Measurements from ENCODE around the gene OAS2.

Gene OAS2

DNA sequence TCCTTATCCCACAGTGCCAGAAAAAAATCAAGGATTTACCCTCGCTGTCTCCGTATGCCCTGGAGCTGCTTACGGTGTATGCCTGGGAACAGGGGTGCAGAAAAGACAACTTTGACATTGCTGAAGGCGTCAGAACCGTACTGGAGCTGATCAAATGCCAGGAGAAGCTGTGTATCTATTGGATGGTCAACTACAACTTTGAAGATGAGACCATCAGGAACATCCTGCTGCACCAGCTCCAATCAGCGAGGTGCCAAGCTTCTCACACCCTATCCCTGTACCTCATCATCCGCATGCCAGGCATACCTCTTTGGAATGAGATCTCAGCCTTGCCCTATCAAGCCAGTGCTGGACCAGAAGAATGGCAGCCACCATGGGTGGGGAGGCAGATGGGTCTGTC, 19.2 kb downstream of the OAS2 start:
- Histone ChIP-seq H3K23ac (ENCODE audit: low read length) (no peak overlapping the region), H3K4me2 (ENCODE audit: low read length) (no peak overlapping the region), H3K79me1 (ENCODE audit: low read length) (no peaks in the 10 kb centered on the region), H4K5ac (ENCODE audit: low read length) (no peak overlapping the region), H2BK5ac (ENCODE audit: low read length) (no peak overlapping the region), H3K4me1 (ENCODE audit: control insufficient read depth, low read depth, low read length) (no peaks in the 10 kb centered on the region), H3K4ac (ENCODE audit: low read depth, low read length) (no peak overlapping the region), H2BK120ac (ENCODE audit: low read depth, low read length) (no peak overlapping the region), H3K79me2 (ENCODE audit: control insufficient read depth, insufficient read depth, low read length) (no peaks in the 10 kb centered on the region), H2AK5ac (ENCODE audit: low read length) (no peak overlapping the region), H3K18ac (ENCODE audit: low read length) (no peak overlapping the region), H2BK15ac (replicated peaks; ENCODE audit: low read depth) (no peak overlapping the region), H4K8ac (ENCODE audit: low read depth, low read length) (no peak overlapping the region), H3K27me3 (ENCODE audit: insufficient read depth, low read length, poor library complexity) (no peaks in the 10 kb centered on the region), H3K9ac (ENCODE audit: low read length) (no peak overlapping the region), H3K56ac (ENCODE audit: low read length) (no peak overlapping the region), H3K27ac (ENCODE audit: low read depth, low read length) (no peak overlapping the region), H3K4me3 (ENCODE audit: low read length) (no peak overlapping the region), H3K36me3 (ENCODE audit: control insufficient read depth, insufficient read depth, low read length) (no peaks in the 10 kb centered on the region)
- DNase-seq: no peak
- no CpG with 5 or more reads among the region's 7 CpGs for WGBS (ENCODE audit: extremely low coverage, insufficient coverage, low lambda C conversion rate)

DNA sequence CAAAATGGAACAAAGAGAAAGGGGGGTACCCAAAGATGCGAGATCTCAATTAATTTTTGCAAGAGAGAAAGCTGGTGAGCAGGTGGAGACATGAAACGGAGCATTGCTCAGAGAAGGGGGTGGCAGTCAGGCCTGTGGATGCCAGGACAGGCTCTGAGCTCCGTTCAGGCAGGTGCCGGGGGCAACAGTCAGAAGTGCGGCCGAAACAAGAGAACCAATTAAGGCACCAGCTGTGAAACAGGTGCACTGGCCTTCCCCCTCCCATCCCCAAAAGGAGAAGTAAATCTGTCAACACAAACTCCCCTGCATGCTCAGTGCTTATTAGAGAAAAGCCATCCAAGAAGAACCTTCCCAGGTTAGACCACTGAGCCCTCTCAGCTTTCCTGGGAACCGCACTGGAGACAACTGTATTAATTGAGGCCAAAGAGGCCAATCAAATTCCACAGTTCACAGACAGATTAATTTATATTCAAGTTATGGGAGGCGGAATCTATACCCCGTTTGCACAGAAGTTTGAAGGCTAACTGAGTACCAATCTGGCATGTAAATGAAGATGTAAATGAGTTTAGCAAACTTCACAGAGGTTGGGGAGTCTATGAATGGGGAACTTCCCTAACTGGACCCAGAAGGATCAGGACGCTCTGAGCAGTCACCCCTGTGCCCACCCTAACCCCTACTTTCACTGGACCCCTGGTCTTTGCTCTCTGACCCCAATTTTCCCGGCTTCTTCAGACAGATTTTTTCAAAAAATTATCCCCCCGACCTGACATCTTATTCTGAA, 20.9 kb downstream of the OAS2 start:
- H3K9ac ChIP-seq (ENCODE audit: low read length): no peak overlapping the region
- no CpG with 5 or more reads among the region's 12 CpGs for WGBS (ENCODE audit: extremely low coverage, insufficient coverage, low lambda C conversion rate)
- no peak overlapping the region for H2AK5ac ChIP-seq (ENCODE audit: low read length)
- no peaks in the 10 kb centered on the region for H3K36me3 ChIP-seq (ENCODE audit: control insufficient read depth, insufficient read depth, low read length)
- no peaks in the 10 kb centered on the region for H3K27me3 ChIP-seq (ENCODE audit: insufficient read depth, low read length, poor library complexity)
- DNase-seq: no peak
- H2BK120ac ChIP-seq (ENCODE audit: low read depth, low read length): no peak overlapping the region
- no peak overlapping the region for H3K27ac ChIP-seq (ENCODE audit: low read depth, low read length)
- H3K4me3 ChIP-seq (ENCODE audit: low read length): no peak overlapping the region
- H2BK5ac ChIP-seq (ENCODE audit: low read length): no peak overlapping the region
- H3K23ac ChIP-seq (ENCODE audit: low read length): no peak overlapping the region
- H3K4me1 ChIP-seq (ENCODE audit: control insufficient read depth, low read depth, low read length): no peaks in the 10 kb centered on the region
- H4K5ac ChIP-seq (ENCODE audit: low read length): no peak overlapping the region
- H3K56ac ChIP-seq (ENCODE audit: low read length): no peak overlapping the region
- H3K4ac ChIP-seq (ENCODE audit: low read depth, low read length): no peak overlapping the region
- H3K79me1 ChIP-seq (ENCODE audit: low read length): no peaks in the 10 kb centered on the region
- H3K18ac ChIP-seq (ENCODE audit: low read length): no peak overlapping the region
- no peak overlapping the region for H4K8ac ChIP-seq (ENCODE audit: low read depth, low read length)
- H2BK15ac ChIP-seq (replicated peaks; ENCODE audit: low read depth): no peak overlapping the region
- H3K79me2 ChIP-seq (ENCODE audit: control insufficient read depth, insufficient read depth, low read length): no peaks in the 10 kb centered on the region
- no peak overlapping the region for H3K4me2 ChIP-seq (ENCODE audit: low read length)

- no peak overlapping the region for H3K4ac ChIP-seq (ENCODE audit: low read depth, low read length)
- H3K4me1 ChIP-seq (ENCODE audit: control insufficient read depth, low read depth, low read length): no peaks in the 10 kb centered on the region
- no peaks in the 10 kb centered on the region for H3K36me3 ChIP-seq (ENCODE audit: control insufficient read depth, insufficient read depth, low read length)
- no peak overlapping the region for H2BK5ac ChIP-seq (ENCODE audit: low read length)
- no peak overlapping the region for H3K23ac ChIP-seq (ENCODE audit: low read length)
- H3K27me3 ChIP-seq (ENCODE audit: insufficient read depth, low read length, poor library complexity): no peaks in the 10 kb centered on the region
- H4K8ac ChIP-seq (ENCODE audit: low read depth, low read length): no peak overlapping the region
- H3K79me1 ChIP-seq (ENCODE audit: low read length): no peaks in the 10 kb centered on the region
- H3K4me2 ChIP-seq (ENCODE audit: low read length): no peak overlapping the region
- H3K56ac ChIP-seq (ENCODE audit: low read length): no peak overlapping the region
- H3K9ac ChIP-seq (ENCODE audit: low read length): no peak overlapping the region
- H2BK15ac ChIP-seq (replicated peaks; ENCODE audit: low read depth): no peak overlapping the region
- no peak overlapping the region for H3K27ac ChIP-seq (ENCODE audit: low read depth, low read length)
- DNase-seq: no peak
- H3K18ac ChIP-seq (ENCODE audit: low read length): no peak overlapping the region
- no peak overlapping the region for H2BK120ac ChIP-seq (ENCODE audit: low read depth, low read length)
- H3K79me2 ChIP-seq (ENCODE audit: control insufficient read depth, insufficient read depth, low read length): no peaks in the 10 kb centered on the region
- no CpG with 5 or more reads among the region's 6 CpGs for WGBS (ENCODE audit: extremely low coverage, insufficient coverage, low lambda C conversion rate)
- no peak overlapping the region for H2AK5ac ChIP-seq (ENCODE audit: low read length)
- H3K4me3 ChIP-seq (ENCODE audit: low read length): no peak overlapping the region
- H4K5ac ChIP-seq (ENCODE audit: low read length): no peak overlapping the region
These were observed 22.1 kb downstream of the OAS2 start for GRCh38 chr12:113000433-113000832.

DNA sequence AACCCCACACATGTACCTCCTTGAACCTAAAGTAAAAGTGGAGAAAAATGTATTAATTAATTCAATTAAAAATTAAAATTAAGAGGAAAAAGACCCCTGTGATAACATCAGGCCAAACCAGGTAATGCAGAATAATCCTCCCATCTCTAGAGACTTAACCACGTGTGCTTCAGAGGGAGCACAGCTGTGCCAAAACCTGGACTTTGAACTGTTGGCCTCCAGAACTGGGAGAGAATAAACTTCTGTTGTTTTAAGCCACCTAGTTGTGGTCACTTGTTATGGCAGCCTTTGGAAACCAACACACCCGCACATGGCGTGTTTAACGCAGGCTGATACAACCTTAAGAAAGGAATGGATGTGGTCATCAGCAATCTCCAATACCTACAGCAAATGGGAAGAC, 23.8 kb downstream of the OAS2 start:
- H3K4ac ChIP-seq (ENCODE audit: low read depth, low read length): no peak overlapping the region
- no peak overlapping the region for H3K4me2 ChIP-seq (ENCODE audit: low read length)
- no peaks in the 10 kb centered on the region for H3K36me3 ChIP-seq (ENCODE audit: control insufficient read depth, insufficient read depth, low read length)

DNA sequence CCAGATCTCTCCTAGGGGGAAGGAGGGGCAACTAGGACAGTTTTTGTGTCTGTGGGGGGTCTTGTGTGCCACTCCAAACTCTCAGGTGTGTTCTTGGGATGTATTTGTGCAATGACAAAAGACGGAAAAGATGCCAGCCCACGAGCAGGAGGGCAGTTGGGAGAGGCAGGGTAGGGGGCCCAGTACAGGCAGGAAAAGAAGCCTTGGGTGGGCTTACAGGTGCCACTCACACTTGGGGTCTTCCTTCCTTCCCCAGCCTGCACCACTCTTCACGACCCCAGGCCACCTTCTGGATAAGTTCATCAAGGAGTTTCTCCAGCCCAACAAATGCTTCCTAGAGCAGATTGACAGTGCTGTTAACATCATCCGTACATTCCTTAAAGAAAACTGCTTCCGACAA, 24.4 kb downstream of the OAS2 start:
- no CpG with 5 or more reads among the region's 5 CpGs for WGBS (ENCODE audit: extremely low coverage, insufficient coverage, low lambda C conversion rate)
- Histone ChIP-seq H4K8ac (ENCODE audit: low read depth, low read length) (no peak overlapping the region), H3K4me1 (ENCODE audit: control insufficient read depth, low read depth, low read length) (no peaks in the 10 kb centered on the region), H2BK5ac (ENCODE audit: low read length) (no peak overlapping the region), H3K27me3 (ENCODE audit: insufficient read depth, low read length, poor library complexity) (no peaks in the 10 kb centered on the region), H4K5ac (ENCODE audit: low read length) (no peak overlapping the region), H3K79me2 (ENCODE audit: control insufficient read depth, insufficient read depth, low read length) (no peaks in the 10 kb centered on the region), H2BK120ac (ENCODE audit: low read depth, low read length) (no peak overlapping the region), H3K23ac (ENCODE audit: low read length) (no peak overlapping the region), H3K4me3 (ENCODE audit: low read length) (no peak overlapping the region), H2AK5ac (ENCODE audit: low read length) (no peak overlapping the region), H3K4ac (ENCODE audit: low read depth, low read length) (no peak overlapping the region), H3K18ac (ENCODE audit: low read length) (no peak overlapping the region), H2BK15ac (replicated peaks; ENCODE audit: low read depth) (no peak overlapping the region), H3K56ac (ENCODE audit: low read length) (no peak overlapping the region), H3K4me2 (ENCODE audit: low read length) (no peak overlapping the region), H3K9ac (ENCODE audit: low read length) (no peak overlapping the region), H3K27ac (ENCODE audit: low read depth, low read length) (no peak overlapping the region), H3K36me3 (ENCODE audit: control insufficient read depth, insufficient read depth, low read length) (no peaks in the 10 kb centered on the region), H3K79me1 (ENCODE audit: low read length) (no peaks in the 10 kb centered on the region)
- DNase-seq: no peak

More for the DNA sequence above, 23.8 kb downstream of the OAS2 start:
- H2AK5ac ChIP-seq (ENCODE audit: low read length): no peak overlapping the region
- no peak overlapping the region for H2BK15ac ChIP-seq (replicated peaks; ENCODE audit: low read depth)
- H2BK5ac ChIP-seq (ENCODE audit: low read length): no peak overlapping the region
- H3K23ac ChIP-seq (ENCODE audit: low read length): no peak overlapping the region
- H4K5ac ChIP-seq (ENCODE audit: low read length): no peak overlapping the region
- no peaks in the 10 kb centered on the region for H3K27me3 ChIP-seq (ENCODE audit: insufficient read depth, low read length, poor library complexity)
- H2BK120ac ChIP-seq (ENCODE audit: low read depth, low read length): no peak overlapping the region
- H3K79me2 ChIP-seq (ENCODE audit: control insufficient read depth, insufficient read depth, low read length): no peaks in the 10 kb centered on the region
- no peak overlapping the region for H3K9ac ChIP-seq (ENCODE audit: low read length)
- no peaks in the 10 kb centered on the region for H3K79me1 ChIP-seq (ENCODE audit: low read length)
- no peak overlapping the region for H3K56ac ChIP-seq (ENCODE audit: low read length)
- H3K18ac ChIP-seq (ENCODE audit: low read length): no peak overlapping the region
- WGBS (ENCODE audit: extremely low coverage, insufficient coverage, low lambda C conversion rate): no CpG with 5 or more reads among the region's 4 CpGs
- H3K27ac ChIP-seq (ENCODE audit: low read depth, low read length): no peak overlapping the region
- no peak overlapping the region for H4K8ac ChIP-seq (ENCODE audit: low read depth, low read length)
- H3K4me3 ChIP-seq (ENCODE audit: low read length): no peak overlapping the region
- H3K4me1 ChIP-seq (ENCODE audit: control insufficient read depth, low read depth, low read length): no peaks in the 10 kb centered on the region
- no peak for DNase-seq

- Histone ChIP-seq H3K36me3 (ENCODE audit: control insufficient read depth, insufficient read depth, low read length) (no peaks in the 10 kb centered on the region), H4K5ac (ENCODE audit: low read length) (no peak overlapping the region), H3K23ac (ENCODE audit: low read length) (no peak overlapping the region), H2AK5ac (ENCODE audit: low read length) (no peak overlapping the region), H3K4me3 (ENCODE audit: low read length) (no peak overlapping the region), H4K8ac (ENCODE audit: low read depth, low read length) (no peak overlapping the region), H3K79me2 (ENCODE audit: control insufficient read depth, insufficient read depth, low read length) (no peaks in the 10 kb centered on the region), H3K9ac (ENCODE audit: low read length) (no peak overlapping the region), H3K4me2 (ENCODE audit: low read length) (no peak overlapping the region), H3K4ac (ENCODE audit: low read depth, low read length) (no peak overlapping the region), H3K4me1 (ENCODE audit: control insufficient read depth, low read depth, low read length) (no peaks in the 10 kb centered on the region), H3K27me3 (ENCODE audit: insufficient read depth, low read length, poor library complexity) (no peaks in the 10 kb centered on the region), H3K18ac (ENCODE audit: low read length) (no peak overlapping the region), H2BK5ac (ENCODE audit: low read length) (no peak overlapping the region), H3K79me1 (ENCODE audit: low read length) (no peaks in the 10 kb centered on the region), H3K56ac (ENCODE audit: low read length) (no peak overlapping the region), H2BK120ac (ENCODE audit: low read depth, low read length) (no peak overlapping the region), H3K27ac (ENCODE audit: low read depth, low read length) (no peak overlapping the region), H2BK15ac (replicated peaks; ENCODE audit: low read depth) (no peak overlapping the region)
- WGBS (ENCODE audit: extremely low coverage, insufficient coverage, low lambda C conversion rate): no CpG with 5 or more reads among the region's 9 CpGs
- DNase-seq: no peak
These were observed 25.3 kb downstream of the OAS2 start for GRCh38 chr12:113003636-113004035.

Measured in mesendoderm (in vitro differentiated cells).